GM19438 (cell line): ENCODE measurements around the gene FILIP1.

Source experiments
- ATAC-seq: cut with Tn5 transposase; IDR thresholded peaks from one replicate; pipeline ENCODE4 v1.9.1; 2021; ENCODE audit warnings: low read depth; ENCODE audit not compliant: unreplicated experiment

The FILIP1 gene

DNA sequence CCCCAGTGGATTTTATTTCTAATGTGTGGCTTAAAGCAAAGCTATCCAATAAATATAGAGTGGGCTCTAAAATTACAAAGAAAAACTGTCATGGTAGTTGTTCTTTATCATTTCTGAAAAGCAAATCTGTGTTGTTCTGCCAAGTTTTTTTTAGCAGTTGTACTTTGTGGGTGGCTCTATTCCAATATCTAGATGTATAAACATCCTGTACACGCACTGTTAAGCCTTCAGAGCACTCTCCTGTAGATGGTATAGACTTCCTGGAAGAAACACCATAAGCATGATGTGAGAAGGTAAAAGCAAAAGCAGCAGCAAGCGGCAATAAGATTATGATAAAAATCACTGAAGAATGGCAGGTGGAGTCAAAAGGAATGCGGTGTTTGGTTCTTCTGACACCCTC is 187.5 kb downstream of the FILIP1 start:
- ATAC-seq: no peak

DNA sequence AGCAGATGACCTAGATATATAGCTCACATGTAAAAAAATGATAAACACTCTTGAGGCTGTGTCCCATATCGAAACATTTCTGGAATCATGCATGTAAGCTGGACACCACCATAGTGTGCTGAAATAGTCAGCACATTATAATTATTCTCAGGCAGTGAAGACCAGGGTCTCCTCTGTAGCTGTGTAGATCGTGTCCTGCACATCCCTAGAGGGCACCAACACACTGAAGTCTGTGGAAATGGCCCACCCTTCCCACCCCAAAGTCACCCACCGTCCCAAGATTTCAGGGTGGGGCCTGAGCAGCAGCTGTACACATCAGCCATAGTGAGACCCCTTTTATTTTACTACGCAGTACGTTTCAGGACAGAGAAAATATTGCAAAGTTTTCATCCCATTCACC is 188.0 kb downstream of the FILIP1 start:
- ATAC-seq: no peak

DNA sequence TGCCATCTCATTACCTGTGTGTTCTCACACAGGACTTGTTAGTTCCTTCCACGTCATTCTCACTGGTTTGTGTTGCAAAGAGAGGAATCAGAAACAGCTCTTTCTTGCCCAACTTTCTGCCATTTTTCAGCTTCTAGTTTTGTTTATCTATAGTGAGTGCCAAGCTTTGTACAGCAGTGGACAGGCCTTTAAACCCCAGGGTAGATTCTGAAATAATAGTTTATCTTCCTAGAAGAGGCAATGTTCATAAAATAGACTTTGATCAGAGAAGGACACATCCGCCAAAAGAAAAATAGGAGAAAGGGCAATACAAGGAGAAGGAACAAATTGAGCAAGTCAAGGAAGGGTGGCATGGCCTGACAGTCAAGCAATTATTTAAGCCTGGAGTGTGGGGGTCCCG is 191.3 kb downstream of the FILIP1 start:
- no peak for ATAC-seq

- ATAC-seq: no peak
Measured at GRCh38 chr6:75301537-75301936, 192.1 kb downstream of the FILIP1 start.

- ATAC-seq: no peak
Measured at GRCh38 chr6:75301088-75301487, 192.5 kb downstream of the FILIP1 start.

DNA sequence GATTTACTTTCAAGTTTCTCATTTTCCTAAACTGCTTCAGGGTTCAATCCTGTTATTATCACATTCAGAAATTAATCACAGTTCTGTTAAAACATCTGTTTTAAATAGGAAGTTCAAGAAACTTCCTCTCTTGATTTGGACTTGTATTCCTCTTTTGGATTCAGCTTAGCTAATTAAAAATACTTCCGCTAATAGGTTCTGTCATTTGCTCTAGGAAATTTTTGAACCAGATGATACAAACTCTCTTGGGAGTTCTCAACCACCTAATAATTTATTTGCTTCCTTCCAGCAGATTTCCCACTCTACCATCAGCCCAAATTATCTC is 193.1 kb downstream of the FILIP1 start:
- ATAC-seq: no peak

DNA sequence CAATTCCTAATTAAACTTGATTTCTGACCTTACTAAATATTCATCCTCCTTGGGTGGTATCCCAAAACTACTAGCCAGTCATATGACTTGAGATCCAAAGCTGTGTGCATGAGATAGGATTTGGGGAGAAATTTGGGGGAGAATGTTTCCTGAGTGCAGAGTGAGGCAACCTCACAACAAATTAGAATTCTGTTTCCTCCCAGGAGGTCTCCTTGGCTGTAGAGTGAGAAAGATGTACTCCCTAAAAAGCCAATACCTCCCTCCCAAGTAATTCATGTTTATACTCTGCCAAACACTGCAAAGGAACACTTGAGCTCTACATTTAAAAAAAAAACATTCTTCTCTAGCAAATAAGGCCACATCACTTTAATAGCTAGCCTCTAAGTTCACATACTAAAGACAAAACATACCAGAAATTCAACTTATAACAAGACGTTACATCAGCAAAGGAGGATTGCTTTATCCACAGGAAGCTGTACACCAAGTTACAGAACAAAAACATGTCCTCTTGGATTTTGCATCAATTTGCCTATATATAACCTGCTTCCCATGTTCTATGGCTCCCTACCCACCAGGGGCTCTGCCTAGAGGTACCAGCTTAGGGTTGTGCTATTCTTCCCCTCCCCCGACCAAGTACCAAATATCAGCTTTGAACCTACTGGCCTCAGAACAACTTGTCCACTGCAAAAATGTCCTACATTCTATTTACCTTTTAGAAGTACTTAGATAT is 193.6 kb downstream of the FILIP1 start:
- no peak for ATAC-seq

- no peak for ATAC-seq
Measured at GRCh38 chr6:75296811-75297779, 196.5 kb downstream of the FILIP1 start.

DNA sequence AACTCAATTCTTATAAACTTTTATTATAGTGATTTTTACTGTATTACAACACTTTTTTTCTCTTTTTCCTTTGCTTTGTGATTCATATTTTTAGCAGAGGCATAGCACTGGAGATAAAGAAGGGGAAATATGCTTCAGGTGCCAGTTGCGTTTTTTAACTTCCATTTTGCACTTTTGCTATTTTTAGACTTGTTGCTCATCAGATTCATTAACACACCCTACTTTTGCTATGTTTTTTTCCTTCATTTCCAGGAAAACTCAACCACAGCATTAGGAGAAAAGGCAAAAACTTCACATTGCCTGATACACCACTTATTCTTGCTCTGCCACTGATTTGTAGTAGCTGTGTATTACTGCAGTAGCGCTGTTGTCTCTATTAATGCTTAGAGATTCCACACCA is 201.0 kb downstream of the FILIP1 start:
- ATAC-seq: no peak

DNA sequence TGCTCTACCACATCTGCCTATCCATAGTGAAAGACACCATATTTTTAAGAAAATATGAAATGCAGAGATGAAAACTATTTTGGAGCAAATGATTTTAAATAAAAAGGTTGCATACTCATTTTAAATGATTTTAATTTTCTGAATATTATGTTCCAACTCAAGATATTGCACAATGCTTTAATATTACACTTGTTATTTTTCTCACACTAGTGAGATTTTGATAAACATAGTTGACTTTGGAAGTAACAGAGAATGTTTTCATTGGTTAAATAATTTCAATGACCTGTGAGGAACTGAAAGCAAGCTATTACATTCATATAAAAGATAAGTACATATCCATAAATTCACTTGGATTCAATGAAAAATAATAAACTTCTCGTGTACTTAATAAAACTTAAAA is 201.9 kb downstream of the FILIP1 start:
- no peak for ATAC-seq

DNA sequence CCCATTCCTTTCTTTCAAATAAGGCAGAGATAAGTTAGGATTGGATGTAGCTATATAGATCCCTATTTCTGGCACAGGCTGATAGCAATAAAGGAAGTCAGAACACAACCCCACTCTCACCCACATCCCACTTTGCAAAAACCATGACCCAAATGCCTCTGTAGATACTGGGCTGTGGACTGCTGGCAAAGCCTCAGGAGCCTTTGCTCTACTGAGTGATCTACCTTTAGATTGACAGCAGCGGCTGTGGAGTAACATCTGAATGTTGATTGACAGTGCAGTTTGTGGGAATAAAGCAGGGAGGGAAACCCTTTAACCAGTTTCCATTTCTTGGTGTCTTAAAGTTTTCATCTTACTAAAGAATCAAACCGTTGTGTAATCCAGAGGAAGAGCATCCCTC is 202.3 kb downstream of the FILIP1 start:
- ATAC-seq: no peak

GRCh38 chr6:75290136-75290945 is 203.3 kb downstream of the FILIP1 start:
- ATAC-seq: no peak

DNA sequence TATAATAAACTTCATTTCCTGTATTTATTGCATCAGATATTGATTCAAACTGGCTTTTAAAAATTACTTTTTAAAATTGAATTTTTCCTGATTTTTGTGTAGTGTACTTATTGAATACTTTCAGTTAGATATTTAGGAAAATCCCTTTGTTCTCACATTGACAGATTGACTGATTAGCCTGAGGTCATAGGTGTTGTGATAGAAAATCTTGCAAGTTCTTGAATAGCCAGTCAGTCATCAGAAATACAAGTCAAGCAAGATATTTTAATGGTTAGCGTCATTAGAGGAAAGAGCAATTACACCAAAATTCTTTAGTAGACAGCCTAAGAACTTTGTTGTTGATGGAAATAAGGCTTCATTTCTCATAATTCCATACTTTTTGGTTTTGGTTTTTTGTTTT is 205.6 kb downstream of the FILIP1 start:
- no peak for ATAC-seq

DNA sequence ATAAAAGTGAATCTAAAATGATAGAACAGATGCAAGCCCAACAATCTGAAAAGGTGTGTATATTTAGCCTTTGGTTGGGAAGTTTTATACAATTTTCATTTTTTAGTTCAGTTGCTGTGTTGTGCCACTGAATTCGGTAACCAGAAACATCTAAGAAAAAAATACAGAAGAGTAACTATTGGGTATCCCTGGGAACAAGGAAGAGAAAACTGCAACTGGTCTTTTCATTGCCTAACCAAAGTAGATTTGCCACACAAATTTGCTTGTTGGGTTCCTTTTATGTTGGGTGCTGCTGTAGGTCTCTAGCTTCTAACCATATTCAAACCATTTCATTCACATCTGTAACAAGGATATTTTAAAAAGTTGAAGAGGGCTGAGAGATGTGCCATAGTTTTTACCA is 206.2 kb downstream of the FILIP1 start:
- no peak for ATAC-seq

GRCh38 chr6:75286955-75287354 is 206.6 kb downstream of the FILIP1 start:
- no peak for ATAC-seq

DNA sequence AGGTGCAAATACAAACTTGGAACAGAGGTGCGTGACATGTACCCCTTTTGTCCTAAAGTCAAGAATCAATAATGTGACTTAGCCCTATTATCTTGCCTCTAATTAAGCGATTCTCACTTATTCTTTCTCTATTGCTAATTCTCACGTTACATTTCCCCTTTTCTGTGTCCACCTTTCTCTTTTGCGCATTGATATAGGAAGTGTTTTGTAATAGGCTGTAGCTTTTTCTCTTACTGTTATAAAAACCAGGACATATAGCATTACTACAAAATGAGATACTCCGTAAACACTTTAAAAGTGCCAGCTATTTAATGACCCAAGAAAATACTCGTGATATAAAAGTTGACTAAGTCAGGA is 208.3 kb downstream of the FILIP1 start:
- ATAC-seq: no peak

GRCh38 chr6:75284632-75285282 is 208.8 kb downstream of the FILIP1 start, which contains the start of gene TMEM30A:
TMEM30A (minus strand) TSS chr6:75284792; CDS start chr6:75284638, 154 bp downstream.
- ATAC-seq: peak; percentile 92

DNA sequence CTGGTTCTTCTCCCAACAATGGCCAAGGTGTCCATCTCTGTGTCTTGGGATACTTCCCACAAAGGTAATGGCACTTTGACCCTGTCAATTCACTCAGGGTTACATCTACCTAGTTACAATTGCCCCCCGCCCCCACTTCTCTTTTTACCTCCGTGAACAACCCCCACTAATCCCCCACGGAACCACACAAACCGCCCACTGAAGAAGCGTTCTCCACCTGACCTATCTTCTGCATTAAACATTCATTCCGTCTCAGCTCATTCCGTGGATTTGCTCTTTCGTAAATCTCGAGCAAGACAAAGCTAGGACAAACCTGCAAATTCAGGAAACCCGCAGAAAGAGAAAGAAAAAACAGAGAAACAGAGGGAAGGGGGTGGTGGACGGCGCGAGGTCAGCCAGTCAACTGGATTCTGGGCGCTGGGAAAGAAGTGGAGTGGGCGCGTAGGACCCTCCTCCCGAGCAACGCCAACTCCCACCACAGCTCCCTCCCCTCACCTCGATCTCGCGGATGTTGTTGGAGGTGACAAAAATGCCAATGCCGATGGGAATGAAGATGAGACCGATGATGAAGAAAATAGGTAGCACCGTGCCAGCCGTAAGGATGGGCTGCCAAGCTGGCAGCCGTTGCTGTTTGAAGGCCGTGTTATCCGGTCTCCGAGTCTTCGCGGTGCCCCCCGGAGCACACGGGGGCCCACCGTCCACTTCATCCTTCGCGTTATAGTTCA is 209.5 kb downstream of the FILIP1 start:
- peak; percentile 1 for ATAC-seq

DNA sequence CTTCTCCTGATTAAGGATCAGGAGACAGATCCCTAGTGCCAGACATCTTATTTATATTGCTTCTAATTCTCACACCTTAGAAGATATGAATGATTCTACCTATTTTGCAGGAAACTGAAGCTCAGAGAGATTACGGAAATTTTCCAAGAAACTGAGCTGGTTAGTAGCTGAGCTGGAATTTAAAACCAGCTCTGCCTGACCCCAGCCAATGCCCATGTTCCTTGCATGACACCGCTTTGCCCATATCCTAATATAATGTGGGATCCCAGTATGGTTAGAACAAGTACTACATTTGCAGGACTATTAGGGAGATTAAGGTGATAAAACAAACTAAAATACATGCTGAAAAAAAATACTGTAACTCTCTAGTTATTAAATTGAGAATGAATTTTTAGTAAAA is 210.9 kb downstream of the FILIP1 start:
- ATAC-seq: no peak

DNA sequence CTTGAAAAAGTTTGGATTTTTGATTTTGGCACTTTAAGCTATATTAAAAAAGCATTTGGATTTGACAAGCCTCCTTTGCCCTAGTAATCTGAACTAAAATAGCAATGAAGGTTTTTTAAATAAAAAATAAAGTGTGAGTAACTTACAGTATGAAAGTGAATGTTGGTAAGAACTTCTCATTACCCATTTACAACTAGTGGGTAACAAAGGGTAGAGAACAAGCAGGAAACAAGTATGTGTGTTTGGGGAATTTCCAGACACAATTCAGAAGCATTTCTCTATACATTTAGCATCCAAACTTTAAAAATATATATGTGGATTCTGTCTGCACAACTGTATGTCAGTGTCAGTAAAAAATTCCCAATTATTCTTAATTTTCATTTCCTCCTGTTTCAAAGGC is 211.9 kb downstream of the FILIP1 start:
- ATAC-seq: no peak
